Caco-2 (cell line): Measurements from ENCODE around the gene PCDHA4. TPM values are rescaled to one million over a fixed set of nuclear protein-coding genes. Genes with fewer than 3 reads are reported as not detected.

Source experiments
- Bru-seq: library from RNA; stranded (reverse); fragments of 400-500 nt; gene quantifications from one replicate; lab custom pipeline; 2021; lab: Mats Ljungman, UMichigan
- BruChase-seq, 2 experiments: library from RNA; stranded (reverse); fragments of 400-500 nt; gene quantifications; one replicate each; lab custom pipeline; 2021; lab: Mats Ljungman, UMichigan
- BruUV-seq: library from RNA; stranded (reverse); fragments of 400-500 nt; replicated peaks from 2 replicates; lab custom pipeline; 2021; lab: Mats Ljungman, UMichigan
- CTCF ChIA-PET: fragments of 300-600 bp; sonication (Branson Sonifier 250); formaldehyde crosslinking; loops from one replicate; lab custom pipeline; 2022; ENCODE audit warnings: antibody characterized with exemption; lab: Charles Lee
- POLR2A ChIA-PET: fragments of 300-600 bp; sonication (Branson Sonifier 250); formaldehyde crosslinking; loops from one replicate; lab custom pipeline; 2022; ENCODE audit warnings: antibody characterized with exemption; lab: Charles Lee
- DNase-seq, 2 experiments: peaks; one replicate each; pipeline versions ENCODE4 v3.0.0 to v3.0.0-alpha.2; 2020 to 2022
- H3K27me3 ChIP-seq: replicated peaks from 2 replicates; pipeline ENCODE4 v1.6.0; 2011; ENCODE audit warnings: low read length; ENCODE audit not compliant: control insufficient read depth, insufficient read depth
- H3K36me3 ChIP-seq: 2 replicates; pipeline ENCODE4 v1.5.1; 2011; ENCODE audit warnings: low read length; ENCODE audit not compliant: control insufficient read depth, insufficient read depth
- H3K4me1 ChIP-seq: fragments of 250-450 bp; sonication (Bioruptor Pico); 2 replicates; pipeline ENCODE4 v1.5.1; 2020; ENCODE audit warnings: mild to moderate bottlenecking
- H3K4me3 ChIP-seq: 2 replicates; pipeline ENCODE4 v1.5.1; 2011; ENCODE audit warnings: low read depth, mild to moderate bottlenecking, control low read depth, low read length
- H3K9me3 ChIP-seq: fragments of 250-450 bp; sonication (Bioruptor Pico); 2 replicates; pipeline ENCODE4 v1.5.1; 2020; ENCODE audit warnings: mild to moderate bottlenecking, moderate library complexity
- H3K27ac Mint-ChIP-seq: one replicate; pipeline ENCODE4 v1.8.0; 2022; ENCODE audit warnings: mixed read lengths; ENCODE audit not compliant: unreplicated experiment
- H3K27me3 Mint-ChIP-seq: one replicate; pipeline ENCODE4 v1.8.0; 2022; ENCODE audit warnings: mixed read lengths; ENCODE audit not compliant: insufficient read depth, unreplicated experiment
- H3K36me3 Mint-ChIP-seq: one replicate; pipeline ENCODE4 v1.8.0; 2022; ENCODE audit warnings: mild to moderate bottlenecking, mixed read lengths; ENCODE audit not compliant: insufficient read depth, unreplicated experiment
- H3K4me1 Mint-ChIP-seq: one replicate; pipeline ENCODE4 v1.8.0; 2022; ENCODE audit warnings: low read depth, mixed read lengths; ENCODE audit not compliant: unreplicated experiment
- H3K4me3 Mint-ChIP-seq: one replicate; pipeline ENCODE4 v1.8.0; 2022; ENCODE audit warnings: mild to moderate bottlenecking, moderate library complexity, mixed read lengths; ENCODE audit not compliant: unreplicated experiment
- H3K9me3 Mint-ChIP-seq: one replicate; pipeline ENCODE4 v1.8.0; 2022; ENCODE audit warnings: mixed read lengths; ENCODE audit not compliant: unreplicated experiment
- intact Hi-C: fragments of 100-400 bp; cut with micrococcal nuclease; formaldehyde crosslinking; loops from one replicate; pipeline ENCODE4 v1.10.0; 2022; ENCODE audit not compliant: unreplicated experiment
- long read RNA-seq: library from polyadenylated mRNA; stranded (forward); transcript quantifications from one replicate; pipeline ENCODE4 v2.0.0, GENCODE V29; 2022
- total RNA-seq: library from RNA; stranded (reverse); gene quantifications from 2 replicates; pipeline ENCODE4 v1.2.3, GENCODE V29; 2022
- TF ChIP-seq, protein P1 (sequence below), 2 experiments: fragments of 200-600 bp in 1 of 2; IDR thresholded peaks; 1 replicate in 1 of 2; 2 replicates in 1 of 2; pipeline versions ENCODE4 v1.5.1 to v1.8.0; 2011 to 2022; ENCODE audit warnings: antibody characterized with exemption in 1 of 2, control low read depth in 1 of 2, inconsistent platforms in 1 of 2, low read depth in 1 of 2, low read length in 1 of 2, mild to moderate bottlenecking in 1 of 2, moderate library complexity in 1 of 2; ENCODE audit not compliant: insufficient read depth in 1 of 2, severe bottlenecking in 1 of 2, unreplicated experiment in 1 of 2

Gene PCDHA4
- total RNA-seq (0.07 TPM in 1 of 2 replicates, not detected in the other), Bru-seq, nascent RNA (percentile 7 among the genes with signal in this experiment), BruChase-seq, experiment 1, labeled RNA remaining after a 2-hour chase (percentile 20 among the genes with signal in this experiment), BruChase-seq, experiment 2, labeled RNA remaining after a 6-hour chase (percentile 1 among the genes with signal in this experiment)
- long read RNA-seq, result 0 reads

GRCh38 chr5:140806834-140807775 is at the start of gene PCDHA4:
Gene PCDHA4, plus strand, starts transcription at chr5:140807068.
- TF ChIP-seq, protein P1, sequence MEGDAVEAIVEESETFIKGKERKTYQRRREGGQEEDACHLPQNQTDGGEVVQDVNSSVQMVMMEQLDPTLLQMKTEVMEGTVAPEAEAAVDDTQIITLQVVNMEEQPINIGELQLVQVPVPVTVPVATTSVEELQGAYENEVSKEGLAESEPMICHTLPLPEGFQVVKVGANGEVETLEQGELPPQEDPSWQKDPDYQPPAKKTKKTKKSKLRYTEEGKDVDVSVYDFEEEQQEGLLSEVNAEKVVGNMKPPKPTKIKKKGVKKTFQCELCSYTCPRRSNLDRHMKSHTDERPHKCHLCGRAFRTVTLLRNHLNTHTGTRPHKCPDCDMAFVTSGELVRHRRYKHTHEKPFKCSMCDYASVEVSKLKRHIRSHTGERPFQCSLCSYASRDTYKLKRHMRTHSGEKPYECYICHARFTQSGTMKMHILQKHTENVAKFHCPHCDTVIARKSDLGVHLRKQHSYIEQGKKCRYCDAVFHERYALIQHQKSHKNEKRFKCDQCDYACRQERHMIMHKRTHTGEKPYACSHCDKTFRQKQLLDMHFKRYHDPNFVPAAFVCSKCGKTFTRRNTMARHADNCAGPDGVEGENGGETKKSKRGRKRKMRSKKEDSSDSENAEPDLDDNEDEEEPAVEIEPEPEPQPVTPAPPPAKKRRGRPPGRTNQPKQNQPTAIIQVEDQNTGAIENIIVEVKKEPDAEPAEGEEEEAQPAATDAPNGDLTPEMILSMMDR (IDR thresholded peaks at IDR 0.05; ENCODE audit: insufficient read depth in 1 of 2, low read depth in 1 of 2, low read length in 1 of 2, severe bottlenecking in 1 of 2, unreplicated experiment in 1 of 2), result peak; percentile 3 to 26
- intact Hi-C loops, result no loop called here
- Mint-ChIP-seq H3K9me3 (peaks cover 27% of the 10 kb centered on the region), H3K27ac (no peak within 1 kb of the TSS), H3K4me3 (no peak within 1 kb of the TSS), H3K4me1 (no peaks in the 10 kb centered on the region), H3K36me3 (no peaks in the 10 kb centered on the region), H3K27me3 (no peaks in the 10 kb centered on the region)
- CTCF ChIA-PET, result no interaction called here
- no peaks in the 10 kb centered on the region for H3K36me3 ChIP-seq
- no peak within 1 kb of the TSS for H3K4me3 ChIP-seq
- H3K9me3 ChIP-seq, result no peaks in the 10 kb centered on the region
- no TSS peak for BruUV-seq
- POLR2A ChIA-PET, result no interaction called here
- H3K4me1 ChIP-seq, result no peaks in the 10 kb centered on the region
- no peaks in the 10 kb centered on the region for H3K27me3 ChIP-seq
- DNase-seq, result peak in 1 of 2 experiments; percentile 27

GRCh38 chr5:140764177-140764973 is 42.5 kb upstream of the PCDHA4 start:
- Mint-ChIP-seq H3K27ac (no peak overlapping the region), H3K9me3 (peaks cover 35% of the 10 kb centered on the region), H3K27me3 (no peaks in the 10 kb centered on the region), H3K4me1 (no peaks in the 10 kb centered on the region), H3K4me3 (no peak overlapping the region), H3K36me3 (no peaks in the 10 kb centered on the region)
- Histone ChIP-seq H3K9me3 (peaks cover 36% of the 10 kb centered on the region), H3K4me1 (no peaks in the 10 kb centered on the region), H3K4me3 (no peak overlapping the region), H3K27me3 (no peaks in the 10 kb centered on the region), H3K36me3 (no peaks in the 10 kb centered on the region)
- POLR2A ChIA-PET, result no interaction called here
- CTCF ChIA-PET, result no interaction called here
- TF ChIP-seq, protein P1 (IDR thresholded peaks at IDR 0.05; ENCODE audit: insufficient read depth in 1 of 2, low read depth in 1 of 2, low read length in 1 of 2, severe bottlenecking in 1 of 2, unreplicated experiment in 1 of 2), result no peak
- BruUV-seq, result no TSS peak
- intact Hi-C loops, result no loop called here
- DNase-seq, result no peak

GRCh38 chr5:140767444-140767843 is 39.4 kb upstream of the PCDHA4 start:
- no peaks in the 10 kb centered on the region for H3K4me1 Mint-ChIP-seq
- no TSS peak for BruUV-seq
- H3K36me3 Mint-ChIP-seq, result no peaks in the 10 kb centered on the region
- H3K27me3 ChIP-seq, result no peaks in the 10 kb centered on the region
- no peaks in the 10 kb centered on the region for H3K36me3 ChIP-seq
- no peaks in the 10 kb centered on the region for H3K4me1 ChIP-seq
- peaks cover 31% of the 10 kb centered on the region for H3K9me3 ChIP-seq
- CTCF ChIA-PET, result no interaction called here
- H3K4me3 Mint-ChIP-seq, result no peak overlapping the region
- no peak overlapping the region for H3K4me3 ChIP-seq
- no peak overlapping the region for H3K27ac Mint-ChIP-seq
- POLR2A ChIA-PET, result no interaction called here
- H3K27me3 Mint-ChIP-seq, result no peaks in the 10 kb centered on the region
- no peak for DNase-seq
- H3K9me3 Mint-ChIP-seq, result peaks cover 51% of the 10 kb centered on the region
- intact Hi-C loops, result no loop called here
- TF ChIP-seq, protein P1 (IDR thresholded peaks at IDR 0.05; ENCODE audit: insufficient read depth in 1 of 2, low read depth in 1 of 2, low read length in 1 of 2, severe bottlenecking in 1 of 2, unreplicated experiment in 1 of 2), result no peak
